Endodermal cell (in vitro differentiated cells): Measurements from ENCODE around the gene MAP3K5. TPM values are rescaled to one million over a fixed set of nuclear protein-coding genes. Genes with fewer than 3 reads are reported as not detected.

ENCODE experiments used
- DNase-seq: peaks from one replicate; pipeline ENCODE4 v3.0.0-alpha.2; 2017
- H3K27ac ChIP-seq: 2 replicates; pipeline ENCODE4 v1.5.1; 2013; ENCODE audit warnings: mild to moderate bottlenecking, low read depth, low read length, moderate library complexity
- H3K27me3 ChIP-seq: 2 replicates; pipeline ENCODE4 v1.6.1; 2013; ENCODE audit warnings: mild to moderate bottlenecking, low read length, moderate library complexity; ENCODE audit not compliant: insufficient read depth, control insufficient read depth, poor library complexity, severe bottlenecking
- H3K36me3 ChIP-seq: 2 replicates; pipeline ENCODE4 v1.7.0; 2013; ENCODE audit warnings: mild to moderate bottlenecking, low read length, moderate library complexity; ENCODE audit not compliant: control insufficient read depth, insufficient read depth
- H3K4me1 ChIP-seq: one replicate; pipeline ENCODE4 v1.7.0; 2013; ENCODE audit warnings: low read length; ENCODE audit not compliant: control insufficient read depth, insufficient read depth
- H3K4me3 ChIP-seq: 2 replicates; pipeline ENCODE4 v1.5.1; 2013; ENCODE audit warnings: mild to moderate bottlenecking, low read length, moderate library complexity
- H3K9ac ChIP-seq: 2 replicates; pipeline ENCODE4 v1.6.1; 2013; ENCODE audit warnings: mild to moderate bottlenecking, low read length, moderate library complexity; ENCODE audit not compliant: poor library complexity, severe bottlenecking; ENCODE audit errors: extremely low read depth
- H3K9me3 ChIP-seq: 2 replicates; pipeline ENCODE4 v1.6.1; 2013; ENCODE audit warnings: mild to moderate bottlenecking, low read length, moderate library complexity; ENCODE audit not compliant: control insufficient read depth
- H3K27ac Mint-ChIP-seq: 2 replicates; pipeline ENCODE4 v1.8.0; 2020; ENCODE audit warnings: mixed read lengths
- H3K27me3 Mint-ChIP-seq: 2 replicates; pipeline ENCODE4 v1.8.0; 2021; ENCODE audit warnings: mild to moderate bottlenecking, mixed read lengths; ENCODE audit not compliant: insufficient read depth
- H3K36me3 Mint-ChIP-seq: 2 replicates; pipeline ENCODE4 v1.8.0; 2020; ENCODE audit warnings: low read depth, mixed read lengths
- H3K4me1 Mint-ChIP-seq: 2 replicates; pipeline ENCODE4 v1.8.0; 2020; ENCODE audit warnings: mixed read lengths
- H3K4me3 Mint-ChIP-seq: 2 replicates; pipeline ENCODE4 v1.8.0; 2020; ENCODE audit warnings: mild to moderate bottlenecking, moderate library complexity, mixed read lengths
- H3K9me3 Mint-ChIP-seq: 2 replicates; pipeline ENCODE4 v1.8.0; 2020; ENCODE audit warnings: mild to moderate bottlenecking, mixed read lengths
- WGBS, 2 experiments: methylation state at CpG; one replicate each; pipeline versions ENCODE4 v1.1.5 to v1.1.7; 2013; ENCODE audit warnings: missing lambda C conversion rate in 2 of 2, mixed read lengths in 1 of 2; ENCODE audit not compliant: insufficient coverage in 1 of 2, insufficient read length in 1 of 2; 5-methylcytosine and 5-hydroxymethylcytosine counted together
- total RNA-seq, 2 donors: library from RNA; stranded (reverse); fragmentation: NEBNext Ultra II Directional in 1 of 2; extraction: Animal tissue kit (Norgen Biotek cat#: 25700) in 1 of 2; gene quantifications; 2 replicates in 1 of 2; 3 replicates in 1 of 2; pipeline ENCODE4 v1.2.1, GENCODE V29; 2021
- TF ChIP-seq, protein P1 (sequence below): fragments of 200-600 bp; sonication (generic); conservative IDR thresholded peaks from 2 replicates; pipeline ENCODE4 v1.5.0; 2021; ENCODE audit warnings: antibody characterized with exemption, mild to moderate bottlenecking

The MAP3K5 gene
- total RNA-seq, 2 donors from 2014 or later: 1.6 to 3.4 TPM

DNA sequence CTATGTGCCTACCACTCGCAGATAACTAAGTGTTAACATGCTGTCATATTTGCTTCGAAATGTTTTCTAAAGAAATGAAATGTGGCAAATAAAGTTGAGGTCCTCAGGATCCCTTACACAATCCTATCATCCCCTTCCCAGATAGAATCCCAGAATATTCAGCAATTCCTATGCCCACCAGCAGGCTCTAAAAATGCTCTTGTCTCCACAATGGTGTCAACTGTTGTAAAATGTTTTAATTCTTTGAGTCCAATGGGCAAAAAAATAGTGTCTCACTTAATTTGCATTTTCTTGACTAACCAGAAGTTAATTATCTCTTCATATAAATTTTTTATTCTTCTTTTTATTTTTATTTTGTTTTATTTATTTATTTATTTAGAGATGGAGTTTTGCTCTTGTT, 138.2 kb downstream of the MAP3K5 start:
- Histone ChIP-seq H3K9me3 (no peaks in the 10 kb centered on the region), H3K27ac (no peak overlapping the region), H3K36me3 (no peaks in the 10 kb centered on the region), H3K4me1 (no peaks in the 10 kb centered on the region), H3K9ac (no peak overlapping the region), H3K27me3 (no peaks in the 10 kb centered on the region), H3K4me3 (no peak overlapping the region)
- no peaks in the 10 kb centered on the region for H3K27me3 Mint-ChIP-seq
- no peaks in the 10 kb centered on the region for H3K4me1 Mint-ChIP-seq
- no peaks in the 10 kb centered on the region for H3K36me3 Mint-ChIP-seq
- no peak for DNase-seq
- WGBS, 2 experiments: 90 to 100% methylated on average over 1 to 2 of the region's 2 CpGs
- H3K27ac Mint-ChIP-seq: no peak overlapping the region
- no peaks in the 10 kb centered on the region for H3K9me3 Mint-ChIP-seq
- no peak overlapping the region for H3K4me3 Mint-ChIP-seq
- TF ChIP-seq, protein P1, sequence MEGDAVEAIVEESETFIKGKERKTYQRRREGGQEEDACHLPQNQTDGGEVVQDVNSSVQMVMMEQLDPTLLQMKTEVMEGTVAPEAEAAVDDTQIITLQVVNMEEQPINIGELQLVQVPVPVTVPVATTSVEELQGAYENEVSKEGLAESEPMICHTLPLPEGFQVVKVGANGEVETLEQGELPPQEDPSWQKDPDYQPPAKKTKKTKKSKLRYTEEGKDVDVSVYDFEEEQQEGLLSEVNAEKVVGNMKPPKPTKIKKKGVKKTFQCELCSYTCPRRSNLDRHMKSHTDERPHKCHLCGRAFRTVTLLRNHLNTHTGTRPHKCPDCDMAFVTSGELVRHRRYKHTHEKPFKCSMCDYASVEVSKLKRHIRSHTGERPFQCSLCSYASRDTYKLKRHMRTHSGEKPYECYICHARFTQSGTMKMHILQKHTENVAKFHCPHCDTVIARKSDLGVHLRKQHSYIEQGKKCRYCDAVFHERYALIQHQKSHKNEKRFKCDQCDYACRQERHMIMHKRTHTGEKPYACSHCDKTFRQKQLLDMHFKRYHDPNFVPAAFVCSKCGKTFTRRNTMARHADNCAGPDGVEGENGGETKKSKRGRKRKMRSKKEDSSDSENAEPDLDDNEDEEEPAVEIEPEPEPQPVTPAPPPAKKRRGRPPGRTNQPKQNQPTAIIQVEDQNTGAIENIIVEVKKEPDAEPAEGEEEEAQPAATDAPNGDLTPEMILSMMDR: peak; percentile 66

DNA sequence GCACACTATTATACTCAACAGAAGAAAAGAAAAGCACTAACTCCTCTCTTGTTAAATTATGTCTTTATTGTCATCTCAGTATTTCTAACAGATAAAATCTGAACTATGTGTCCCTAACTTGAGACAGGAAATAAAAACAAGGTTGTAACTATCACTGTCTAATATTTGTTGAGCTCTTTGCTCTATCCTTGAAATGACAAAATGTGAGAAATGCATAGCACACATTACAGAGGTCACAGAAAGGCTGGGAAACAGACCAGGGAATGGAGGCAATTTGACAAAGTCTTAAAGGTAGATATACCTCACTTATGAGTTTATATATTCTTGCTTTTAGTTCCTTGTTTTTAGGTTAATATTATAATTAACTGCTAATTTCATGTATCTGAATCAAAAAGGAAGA, 139.6 kb downstream of the MAP3K5 start:
- Mint-ChIP-seq H3K27ac (no peak overlapping the region), H3K27me3 (no peaks in the 10 kb centered on the region), H3K4me1 (no peaks in the 10 kb centered on the region), H3K36me3 (no peaks in the 10 kb centered on the region), H3K4me3 (no peak overlapping the region), H3K9me3 (no peaks in the 10 kb centered on the region)
- no peaks in the 10 kb centered on the region for H3K36me3 ChIP-seq
- no peaks in the 10 kb centered on the region for H3K4me1 ChIP-seq
- no peak for DNase-seq
- H3K4me3 ChIP-seq: no peak overlapping the region
- TF ChIP-seq, protein P1: no peak
- H3K9me3 ChIP-seq: no peaks in the 10 kb centered on the region
- H3K9ac ChIP-seq: no peak overlapping the region
- H3K27ac ChIP-seq: no peak overlapping the region
- H3K27me3 ChIP-seq: no peaks in the 10 kb centered on the region

DNA sequence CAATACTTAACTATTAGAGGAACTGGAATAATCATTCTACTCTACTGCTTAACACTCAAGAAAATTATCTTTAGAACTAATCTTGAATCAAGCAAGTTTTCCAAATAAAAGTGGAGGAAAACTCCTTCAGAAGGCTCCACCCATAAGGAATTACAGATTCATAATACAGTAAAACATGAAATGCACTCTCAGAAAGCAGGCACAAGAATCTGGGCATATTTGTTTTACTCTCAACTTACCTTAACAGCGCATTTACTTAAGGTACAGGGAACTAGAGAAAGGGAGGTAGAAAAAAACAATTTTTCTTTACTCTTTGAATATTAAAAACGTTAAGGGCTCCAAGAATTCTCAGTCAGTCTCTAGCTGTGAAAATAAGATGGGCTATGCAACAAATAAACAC, 140.3 kb downstream of the MAP3K5 start:
- Histone ChIP-seq H3K4me1 (no peaks in the 10 kb centered on the region), H3K9me3 (no peaks in the 10 kb centered on the region), H3K36me3 (no peaks in the 10 kb centered on the region), H3K9ac (no peak overlapping the region), H3K4me3 (no peak overlapping the region), H3K27me3 (no peaks in the 10 kb centered on the region), H3K27ac (no peak overlapping the region)
- DNase-seq: no peak
- no peaks in the 10 kb centered on the region for H3K27me3 Mint-ChIP-seq
- WGBS, 2 experiments: 93% methylated on average over 2 of the region's 2 CpGs; no CpG with 5 or more reads in 1 of the 2 experiments
- no peaks in the 10 kb centered on the region for H3K36me3 Mint-ChIP-seq
- H3K4me1 Mint-ChIP-seq: no peaks in the 10 kb centered on the region
- H3K9me3 Mint-ChIP-seq: no peaks in the 10 kb centered on the region
- no peak overlapping the region for H3K27ac Mint-ChIP-seq
- no peak overlapping the region for H3K4me3 Mint-ChIP-seq
- TF ChIP-seq, protein P1: no peak
